GM12892 (cell line): ENCODE measurements around the gene CYP27C1.

Experiments used
- POLR2A ChIP-seq: IDR thresholded peaks from 2 replicates; pipeline ENCODE4 v1.6.1; 2011; ENCODE audit warnings: low read depth, low read length, control low read depth
- POLR2AphosphoS5 ChIP-seq: IDR thresholded peaks from 2 replicates; pipeline ENCODE4 v1.6.1; 2011; ENCODE audit warnings: low read depth, low read length, control low read depth

DNA sequence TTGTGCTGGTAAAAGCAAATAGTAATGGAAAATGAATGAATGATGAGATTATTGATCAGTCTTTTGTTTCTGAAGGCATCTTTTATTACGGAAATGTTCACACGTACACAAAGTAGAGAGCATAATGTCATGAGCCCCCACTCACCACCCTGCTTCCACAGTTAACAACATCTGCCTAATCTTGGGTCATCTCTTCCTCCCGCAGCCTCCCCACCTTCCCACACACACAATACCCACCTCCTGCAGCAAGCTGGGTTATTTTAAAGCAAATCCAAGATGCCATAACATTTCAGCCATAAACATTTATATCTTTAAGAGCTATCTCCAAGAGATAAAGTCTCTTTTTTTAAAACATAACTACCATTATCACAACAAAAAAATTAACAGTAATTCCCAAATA is 36.3 kb downstream of the CYP27C1 start:
- no peak for TF ChIP-seq POLR2A
- no peak for TF ChIP-seq POLR2AphosphoS5
